ENCODE results near the gene ABHD13. TPM values are rescaled to one million over a fixed set of nuclear protein-coding genes. Genes with fewer than 3 reads are reported as not detected.
"Not testable (repeated sequence)": the region's sequence is repeated elsewhere in the genome, so short reads cannot be mapped to it uniquely, and the experiment has no call there.

The ABHD13 gene
- total and polyA plus RNA-seq, 5 experiments from 2014 or later, result 4.8 to 15.9 (median 6.8) TPM

- ATAC-seq (no peak), DNase-seq (peak in 5 of 10 donors; percentile 11 to 57 (median 48))
- H3K27ac Mint-ChIP-seq, result no peak overlapping the region
- no peak overlapping the region for H3K4me3 Mint-ChIP-seq
- POLR2A ChIA-PET, result no interaction called here
- H3K9me3 Mint-ChIP-seq, result no peaks in the 10 kb centered on the region
- peaks cover 9 to 23% (median 10%) of the 10 kb centered on the region in 3 donors for H3K36me3 Mint-ChIP-seq
- H3K4me1 Mint-ChIP-seq, result peaks cover 20 to 69% (median 56%) of the 10 kb centered on the region in 4 donors
- H3K27me3 Mint-ChIP-seq, result no peaks in the 10 kb centered on the region
Measured at GRCh38 chr13:108227651-108228272, 9.6 kb downstream of the ABHD13 start.

- peaks cover 12 to 30% (median 13%) of the 10 kb centered on the region in 3 donors for H3K36me3 Mint-ChIP-seq
- ATAC-seq (no peak), DNase-seq (no peak)
- POLR2A ChIA-PET, result no interaction called here
- no peak overlapping the region for H3K4me3 Mint-ChIP-seq
- H3K9me3 Mint-ChIP-seq, result no peaks in the 10 kb centered on the region
- peaks cover 15 to 45% (median 37%) of the 10 kb centered on the region in 4 donors for H3K4me1 Mint-ChIP-seq
- H3K27me3 Mint-ChIP-seq, result no peaks in the 10 kb centered on the region
- no peak overlapping the region for H3K27ac Mint-ChIP-seq
Measured at GRCh38 chr13:108230377-108230776, 12.2 kb downstream of the ABHD13 start.

DNA sequence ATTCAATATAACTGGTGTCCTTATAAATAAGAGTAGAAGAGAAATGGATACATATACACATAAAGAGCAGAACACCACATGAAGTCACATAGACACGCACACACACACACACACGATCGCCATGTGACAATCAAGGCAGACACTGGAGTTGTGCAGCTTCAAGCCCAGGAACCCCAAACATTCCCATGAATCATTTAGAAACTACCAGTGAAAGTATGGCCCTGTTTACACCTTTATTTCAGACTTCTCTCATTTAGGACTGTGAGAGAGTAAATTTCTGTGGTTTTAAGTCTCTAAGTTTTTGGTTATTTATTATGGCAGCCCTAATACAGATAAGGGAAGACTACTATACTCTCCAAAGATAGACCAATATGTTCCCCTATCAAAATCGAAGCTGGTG lies 31.0 kb downstream of the ABHD13 start:
- Mint-ChIP-seq H3K27ac (no peak overlapping the region), H3K36me3 (peaks cover 0 to 24% (median 24%) of the 10 kb centered on the region in 3 donors), H3K9me3 (peaks cover 7 to 64% (median 30%) of the 10 kb centered on the region in 9 donors), H3K4me3 (no peak overlapping the region), H3K4me1 (no peaks in the 10 kb centered on the region), H3K27me3 (no peaks in the 10 kb centered on the region)
- POLR2A ChIA-PET, result no interaction called here
- ATAC-seq (no peak), DNase-seq (no peak)

- H3K4me1 Mint-ChIP-seq, result no peaks in the 10 kb centered on the region
- peaks cover 0 to 13% (median 2%) of the 10 kb centered on the region in 9 donors for H3K9me3 Mint-ChIP-seq
- POLR2A ChIA-PET, result no interaction called here
- no peak for ATAC-seq
- no peak for DNase-seq
- no peak overlapping the region for H3K4me3 Mint-ChIP-seq
- H3K36me3 Mint-ChIP-seq, result peaks cover 2 to 13% (median 5%) of the 10 kb centered on the region in 3 donors
- no peaks in the 10 kb centered on the region for H3K27me3 Mint-ChIP-seq
- peak overlapping the region in 1 of 10 donors; percentile 13 for H3K27ac Mint-ChIP-seq
Measured at GRCh38 chr13:108257248-108257647, 39.1 kb downstream of the ABHD13 start.

DNA sequence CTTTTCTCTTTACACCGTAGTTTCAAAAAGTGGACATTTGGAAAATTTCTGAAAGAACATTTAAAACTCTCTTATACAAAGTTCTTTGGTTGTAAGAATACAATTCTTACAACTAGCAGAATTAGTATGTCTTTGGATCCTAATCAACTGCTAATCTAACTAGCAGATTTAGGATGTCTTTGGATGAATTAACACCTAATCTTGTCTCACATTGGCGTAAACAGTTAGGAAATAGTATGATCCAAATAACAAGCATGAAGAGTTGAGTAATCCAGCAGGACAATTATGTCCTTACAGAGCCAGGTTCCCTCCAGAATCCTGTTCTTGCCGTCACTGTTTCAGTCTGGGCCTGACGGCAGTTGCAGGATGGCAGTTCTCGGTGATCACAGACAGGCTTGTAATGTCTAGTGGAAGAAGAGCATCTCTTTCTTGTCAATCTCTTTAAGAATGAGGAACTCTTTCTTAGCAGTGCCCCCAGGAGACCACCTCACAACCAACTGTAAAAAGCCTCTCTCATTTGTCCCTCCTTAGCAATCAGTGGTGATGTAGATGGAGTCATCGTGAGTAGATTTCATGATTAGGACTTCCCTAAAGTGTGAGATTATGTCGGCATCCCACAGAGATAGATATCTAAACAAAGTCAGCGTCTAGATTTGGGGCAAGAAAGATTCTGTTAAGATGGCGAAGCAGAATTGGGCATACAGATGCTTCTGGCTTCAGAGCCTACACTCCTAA lies 45.6 kb downstream of the ABHD13 start:
- no peak for ATAC-seq
- peaks cover 0 to 2% (median 0%) of the 10 kb centered on the region in 3 donors for H3K36me3 Mint-ChIP-seq
- POLR2A ChIA-PET, result no interaction called here

DNA sequence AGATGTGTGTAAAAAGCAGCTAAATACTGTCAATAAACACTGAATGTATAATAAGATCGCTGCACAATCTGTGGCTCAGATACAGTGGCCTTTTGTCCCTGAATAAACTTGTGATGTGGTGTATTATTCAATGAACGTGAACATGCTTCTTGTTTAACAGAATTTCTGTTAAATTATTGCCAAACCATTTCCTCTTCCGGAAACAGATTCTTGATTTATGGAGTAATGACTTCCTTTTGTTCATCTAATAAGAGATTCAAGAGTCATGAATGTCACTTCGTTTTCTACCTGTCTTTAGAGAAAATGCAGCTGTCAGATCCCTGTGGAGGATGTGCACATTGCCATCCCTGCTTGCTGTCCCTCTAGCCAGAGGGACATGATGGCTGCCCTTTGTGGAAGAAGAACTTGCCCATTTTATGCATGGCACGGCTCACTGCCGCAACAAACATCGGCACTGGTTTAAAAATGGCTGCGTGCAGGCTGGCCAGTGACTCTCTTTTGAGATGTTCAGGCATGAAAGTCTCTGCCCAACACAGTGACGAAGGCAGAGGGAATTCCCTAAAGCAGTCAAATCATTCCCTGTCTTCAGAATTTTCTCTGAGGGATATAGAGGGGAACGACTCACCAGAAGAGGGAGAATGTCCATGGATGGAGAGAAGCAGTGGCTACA lies 48.3 kb downstream of the ABHD13 start:
- H3K9me3 Mint-ChIP-seq, result no peaks in the 10 kb centered on the region
- peaks cover 15 to 48% (median 44%) of the 10 kb centered on the region in 4 donors for H3K4me1 Mint-ChIP-seq
- POLR2A ChIA-PET, result no interaction called here
- peaks cover 0 to 2% (median 0%) of the 10 kb centered on the region in 3 donors for H3K36me3 Mint-ChIP-seq
- H3K27ac Mint-ChIP-seq, result peak overlapping the region; percentile 55 to 92 (median 87)
- ATAC-seq, result no peak
- no peaks in the 10 kb centered on the region for H3K27me3 Mint-ChIP-seq
- DNase-seq, result no peak
- H3K4me3 Mint-ChIP-seq, result peak overlapping the region in 9 of 10 donors; percentile 29 to 78 (median 56)

More for the DNA sequence above, 45.6 kb downstream of the ABHD13 start:
- H3K4me1 Mint-ChIP-seq, result peaks cover 6 to 27% (median 24%) of the 10 kb centered on the region in 4 donors
- no peaks in the 10 kb centered on the region for H3K9me3 Mint-ChIP-seq
- no peak for DNase-seq
- H3K27ac Mint-ChIP-seq, result no peak overlapping the region
- H3K4me3 Mint-ChIP-seq, result no peak overlapping the region
- no peaks in the 10 kb centered on the region for H3K27me3 Mint-ChIP-seq

GRCh38 chr13:108267347-108267746 lies 49.2 kb downstream of the ABHD13 start:
- Mint-ChIP-seq H3K36me3 (no peaks in the 10 kb centered on the region), H3K9me3 (no peaks in the 10 kb centered on the region), H3K27ac (peak overlapping the region in 9 of 10 donors; percentile 17 to 92 (median 82)), H3K4me3 (peak overlapping the region in 1 of 10 donors; percentile 24), H3K4me1 (peaks cover 15 to 51% (median 44%) of the 10 kb centered on the region in 4 donors), H3K27me3 (no peaks in the 10 kb centered on the region)
- DNase-seq (no peak), ATAC-seq (no peak)
- POLR2A ChIA-PET, result no interaction called here

DNA sequence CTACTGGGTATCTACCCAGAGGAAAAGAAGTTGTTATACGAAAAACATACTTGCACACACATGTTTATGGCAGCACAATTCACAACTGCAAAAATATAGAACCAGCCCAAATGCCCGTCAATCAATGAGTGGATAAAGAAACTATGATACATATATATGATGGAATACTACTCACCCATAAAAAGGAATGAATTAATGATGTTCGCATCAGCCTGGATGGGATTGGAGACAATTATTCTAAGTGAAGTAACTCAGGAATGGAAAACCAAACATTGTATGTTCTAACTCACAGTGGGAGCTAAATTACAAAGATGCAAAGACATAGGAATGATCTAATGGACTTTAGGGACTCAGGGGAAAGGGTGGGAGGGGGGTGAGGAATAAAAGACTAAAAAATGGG lies 49.7 kb downstream of the ABHD13 start:
- ATAC-seq, POLR2A ChIA-PET, H3K4me3 Mint-ChIP-seq, H3K36me3 Mint-ChIP-seq, H3K9me3 Mint-ChIP-seq, H3K27me3 Mint-ChIP-seq, DNase-seq: not testable (repeated sequence)
- peak overlapping the region in 4 of 10 donors; percentile 6 to 92 (median 67) for H3K27ac Mint-ChIP-seq
- peaks cover 15 to 52% (median 44%) of the 10 kb centered on the region in 4 donors for H3K4me1 Mint-ChIP-seq

DNA sequence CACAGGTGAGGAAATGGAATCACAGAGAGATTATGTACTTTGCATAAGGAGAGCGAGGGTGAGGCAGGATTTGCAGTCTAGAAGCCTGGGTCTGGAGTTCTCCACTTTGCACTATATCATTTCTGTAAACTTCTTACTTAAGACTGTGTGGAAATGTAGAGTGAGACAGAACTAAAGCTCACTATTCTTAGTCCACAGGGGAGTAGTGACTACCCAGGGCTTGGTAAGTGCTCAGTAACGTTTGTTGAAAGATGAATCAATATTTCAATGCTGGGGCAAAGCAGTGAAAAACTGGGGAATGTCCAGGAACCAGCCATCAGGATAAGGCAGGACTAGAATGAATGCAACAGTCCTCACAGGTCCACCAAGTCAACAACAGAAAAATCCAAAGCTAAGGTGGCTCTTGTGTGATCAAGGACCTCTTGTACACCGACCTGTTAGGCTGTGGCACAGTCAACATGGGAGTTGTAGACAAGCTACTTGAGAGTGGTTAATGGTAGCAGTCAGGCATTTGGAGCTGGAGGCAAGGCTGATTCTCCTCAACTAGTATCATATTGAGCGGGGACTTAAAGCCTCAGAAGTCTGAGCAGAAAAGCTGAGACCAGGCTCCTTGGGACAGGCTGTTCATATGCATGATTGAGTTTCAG lies 50.4 kb downstream of the ABHD13 start:
- H3K27ac Mint-ChIP-seq, result peak overlapping the region in 9 of 10 donors; percentile 50 to 92 (median 83)
- peak overlapping the region in 5 of 10 donors; percentile 26 to 71 (median 41) for H3K4me3 Mint-ChIP-seq
- H3K27me3 Mint-ChIP-seq, result no peaks in the 10 kb centered on the region
- DNase-seq (no peak), ATAC-seq (no peak)
- no peaks in the 10 kb centered on the region for H3K9me3 Mint-ChIP-seq
- H3K4me1 Mint-ChIP-seq, result peaks cover 15 to 52% (median 44%) of the 10 kb centered on the region in 4 donors
- H3K36me3 Mint-ChIP-seq, result no peaks in the 10 kb centered on the region
- POLR2A ChIA-PET, result interaction anchor here (1.0 kb wide), 1 partner anchor 51 kb away, joined by 6 read pairs; the partner anchor contains the start of gene ABHD13

DNA sequence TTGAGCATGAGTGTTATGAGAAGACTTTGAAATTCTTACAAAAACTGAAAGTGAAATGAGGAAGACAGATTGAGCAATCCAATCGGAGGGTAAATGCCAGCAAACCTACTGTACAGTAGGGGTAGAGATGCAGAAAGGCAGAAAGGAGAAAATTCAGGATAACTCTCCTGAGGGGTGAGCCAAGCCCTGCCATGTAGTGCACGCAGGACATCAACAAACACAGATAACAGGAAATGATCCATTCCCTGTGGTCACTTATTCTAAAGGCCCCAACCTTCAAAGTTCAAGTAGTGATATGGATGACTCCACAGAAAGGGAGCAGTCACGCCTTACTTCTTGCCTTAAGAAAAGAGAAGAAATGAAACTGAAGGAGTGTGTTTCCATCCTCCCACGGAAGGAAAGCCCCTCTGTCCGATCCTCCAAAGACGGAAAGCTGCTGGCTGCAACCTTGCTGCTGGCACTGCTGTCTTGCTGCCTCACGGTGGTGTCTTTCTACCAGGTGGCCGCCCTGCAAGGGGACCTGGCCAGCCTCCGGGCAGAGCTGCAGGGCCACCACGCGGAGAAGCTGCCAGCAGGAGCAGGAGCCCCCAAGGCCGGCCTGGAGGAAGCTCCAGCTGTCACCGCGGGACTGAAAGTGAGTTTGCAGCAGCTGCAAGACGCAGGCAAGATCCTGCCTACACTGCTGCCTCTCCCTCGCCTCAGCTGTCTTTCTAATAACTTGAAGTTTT lies 51.6 kb downstream of the ABHD13 start, which contains the start of gene TNFSF13B:
Gene TNFSF13B, plus strand, starts transcription at position 118 of the 728 bp plus-strand sequence. Its CDS starts 178 bp downstream, at position 296.
- H3K27me3 Mint-ChIP-seq, result no peaks in the 10 kb centered on the region
- H3K4me3 Mint-ChIP-seq, result peak within 1 kb of the TSS; percentile 81 to 90 (median 86)
- no peaks in the 10 kb centered on the region for H3K36me3 Mint-ChIP-seq
- POLR2A ChIA-PET, result interaction anchor here (1.0 to 1.1 kb wide), 2 partner anchors 52 to 54 kb away, joined by 4 to 6 read pairs; partner anchors contain the start of genes ABHD13 and LIG4
- peaks cover 15 to 52% (median 44%) of the 10 kb centered on the region in 4 donors for H3K4me1 Mint-ChIP-seq
- peak; percentile 1 to 55 (median 20) for DNase-seq
- peak; percentile 63 to 72 for ATAC-seq
- peak within 1 kb of the TSS; percentile 66 to 93 (median 92) for H3K27ac Mint-ChIP-seq
- H3K9me3 Mint-ChIP-seq, result no peaks in the 10 kb centered on the region

GRCh38 chr13:108270442-108270841 lies 52.2 kb downstream of the ABHD13 start:
- Mint-ChIP-seq H3K9me3 (no peaks in the 10 kb centered on the region), H3K36me3 (no peaks in the 10 kb centered on the region), H3K27me3 (no peaks in the 10 kb centered on the region), H3K4me3 (peak overlapping the region; percentile 81 to 90 (median 86)), H3K4me1 (peaks cover 15 to 52% (median 44%) of the 10 kb centered on the region in 4 donors), H3K27ac (peak overlapping the region; percentile 66 to 93 (median 92))
- POLR2A ChIA-PET, result interaction anchor here (0.6 to 1.1 kb wide), 3 partner anchors 10 to 55 kb away, joined by 3 to 8 read pairs (median 4); partner anchors contain the start of gene LIG4
- DNase-seq, result peak in 2 of 10 donors; percentile 7 to 8
- ATAC-seq, result peak; percentile 31 to 33

Measured in naive thymus-derived CD8-positive, alpha-beta T cell (primary cell).